GDM1 (cell line): ENCODE results near the gene DIP2C.
"Not testable (repeated sequence)": the region's sequence is repeated elsewhere in the genome, so short reads cannot be mapped to it uniquely, and the experiment has no call there.

Experiments used
- DNase-seq: peaks from one replicate; lab custom pipeline; 2025; lab: John Stamatoyannopoulos, UW

Gene DIP2C

DNA sequence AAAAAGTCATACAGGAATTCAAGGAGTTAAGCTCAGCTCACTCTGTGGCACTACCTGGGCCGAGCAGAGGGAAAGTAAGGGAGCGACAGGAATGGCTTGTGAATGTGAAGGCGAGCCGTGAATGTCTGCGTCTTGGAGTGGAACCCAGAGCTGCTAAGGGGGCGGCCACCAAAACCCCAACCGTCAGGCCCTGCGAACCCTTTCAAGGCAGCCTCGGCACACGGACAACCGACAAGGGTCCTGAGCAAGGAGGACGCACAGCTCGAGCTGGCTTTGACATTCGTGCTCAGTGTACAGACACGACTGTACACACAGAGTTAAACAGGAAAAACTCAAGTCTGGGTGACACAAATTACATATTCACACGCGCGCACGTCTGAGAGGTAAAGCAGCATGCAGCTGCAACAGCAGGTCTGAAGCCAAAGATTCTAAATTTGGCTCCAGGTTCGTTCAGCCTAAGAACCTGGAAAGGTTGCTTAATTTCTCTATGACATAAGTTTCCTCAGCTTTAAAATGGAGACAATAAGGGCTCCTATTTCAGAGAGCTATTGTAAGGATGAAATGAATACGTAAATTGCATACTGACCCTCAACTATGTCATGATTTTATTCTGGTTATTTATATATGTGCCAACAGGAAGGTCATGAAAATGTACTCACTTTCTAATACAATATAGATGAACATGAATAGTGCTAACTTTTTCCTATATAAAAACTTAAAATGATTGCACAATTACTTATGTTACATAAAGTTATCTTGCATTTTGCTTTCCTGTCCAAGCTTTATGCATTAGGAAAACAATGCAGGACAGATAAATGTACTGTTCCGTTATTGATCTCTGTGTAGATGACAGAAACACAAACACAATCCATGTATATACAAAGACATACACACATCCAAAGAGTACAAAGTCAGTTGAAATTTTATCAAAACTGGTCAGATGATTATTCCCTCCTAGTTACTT, 361.3 kb downstream of the DIP2C start:
- DNase-seq = no peak

DNA sequence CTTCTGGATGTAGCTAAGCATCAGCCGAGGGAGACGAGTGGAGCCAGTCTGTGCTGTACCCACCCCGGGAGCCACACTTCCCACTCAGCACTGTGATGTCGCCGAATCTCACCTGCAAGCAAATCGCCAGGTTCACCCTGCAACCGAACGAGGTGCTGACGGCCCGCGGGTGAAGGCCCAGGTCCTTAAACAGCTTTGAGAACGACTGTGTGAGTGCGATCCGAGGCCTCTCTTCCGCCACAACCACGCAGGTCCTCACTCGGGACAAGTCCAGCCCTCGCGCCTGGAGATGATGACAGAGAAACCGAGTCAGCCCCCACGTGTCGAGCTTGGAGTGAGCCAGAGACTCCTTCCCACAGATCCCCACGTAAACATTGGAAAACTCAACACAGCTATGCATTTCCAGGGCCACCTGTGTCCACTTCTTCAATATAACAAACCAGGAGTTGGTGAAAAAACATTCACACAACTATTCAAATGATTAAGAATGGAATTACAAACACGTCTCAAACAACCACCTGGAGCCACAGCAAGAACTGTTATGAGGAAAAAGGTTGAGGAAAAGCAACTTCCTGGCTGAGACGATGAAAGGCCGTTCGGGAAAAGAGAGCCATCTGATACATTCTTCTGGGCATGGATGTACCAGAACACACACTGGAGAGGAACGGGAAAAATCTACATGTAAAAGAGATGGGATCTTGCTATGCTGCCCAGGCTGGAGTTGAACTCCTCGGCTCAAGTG, 362.4 kb downstream of the DIP2C start:
- no peak for DNase-seq

DNA sequence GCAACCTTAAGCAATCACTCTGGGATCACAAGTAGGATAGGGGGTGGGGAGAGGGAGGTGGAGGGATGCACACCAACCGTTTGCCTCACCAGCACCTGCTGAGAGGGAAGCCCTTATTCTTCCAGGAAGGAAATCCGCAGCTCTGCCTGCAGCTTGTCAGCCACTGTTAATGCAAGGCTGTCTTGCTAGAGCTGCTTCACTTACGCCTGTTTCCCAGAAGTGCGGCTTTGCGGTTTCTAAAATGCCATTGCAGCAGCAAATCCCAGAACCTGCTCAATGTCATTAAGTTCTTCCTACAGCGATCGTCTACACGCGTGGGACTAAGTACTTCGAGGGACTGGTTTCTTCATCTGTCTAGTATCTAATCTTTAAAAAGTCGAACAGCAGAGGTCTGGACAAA, 363.1 kb downstream of the DIP2C start:
- DNase-seq = no peak

DNA sequence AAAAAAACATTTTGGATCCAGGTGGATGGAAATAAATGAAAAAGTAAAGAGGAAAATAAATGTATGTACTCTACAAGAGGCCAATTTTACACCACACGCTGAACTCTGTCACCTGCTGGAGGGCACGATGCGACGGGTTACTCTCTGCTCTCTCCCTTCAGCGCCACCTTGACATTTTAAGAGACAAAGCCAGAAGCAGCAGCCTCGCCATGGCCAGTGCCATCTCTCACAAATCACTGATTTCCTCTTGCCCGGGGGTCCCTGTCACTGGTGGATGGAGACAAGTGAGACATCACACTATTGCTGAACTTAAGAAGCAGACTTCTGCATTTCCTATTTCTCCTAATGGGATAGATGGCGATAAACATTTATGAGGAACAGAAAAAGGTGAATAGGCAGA, 364.2 kb downstream of the DIP2C start:
- no peak for DNase-seq

DNA sequence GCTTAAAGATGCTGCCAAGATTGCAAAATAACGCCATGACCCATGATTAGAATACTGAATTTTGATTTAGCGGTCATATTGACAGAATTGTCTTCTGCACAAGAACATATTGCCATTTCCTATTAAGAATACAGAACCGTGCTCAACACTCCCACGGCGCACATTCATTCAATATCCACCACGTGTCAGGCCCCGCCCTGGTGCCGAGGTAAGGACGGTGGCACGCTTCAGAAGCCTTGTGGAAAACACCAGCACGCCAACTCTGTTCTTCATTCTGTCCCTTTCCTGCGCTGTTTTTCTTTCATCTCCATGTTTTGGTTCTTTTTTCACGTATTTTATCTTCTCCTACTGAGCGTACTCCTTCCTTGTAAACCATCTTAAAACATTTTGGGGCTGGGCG, 364.9 kb downstream of the DIP2C start:
- DNase-seq = no peak

DNA sequence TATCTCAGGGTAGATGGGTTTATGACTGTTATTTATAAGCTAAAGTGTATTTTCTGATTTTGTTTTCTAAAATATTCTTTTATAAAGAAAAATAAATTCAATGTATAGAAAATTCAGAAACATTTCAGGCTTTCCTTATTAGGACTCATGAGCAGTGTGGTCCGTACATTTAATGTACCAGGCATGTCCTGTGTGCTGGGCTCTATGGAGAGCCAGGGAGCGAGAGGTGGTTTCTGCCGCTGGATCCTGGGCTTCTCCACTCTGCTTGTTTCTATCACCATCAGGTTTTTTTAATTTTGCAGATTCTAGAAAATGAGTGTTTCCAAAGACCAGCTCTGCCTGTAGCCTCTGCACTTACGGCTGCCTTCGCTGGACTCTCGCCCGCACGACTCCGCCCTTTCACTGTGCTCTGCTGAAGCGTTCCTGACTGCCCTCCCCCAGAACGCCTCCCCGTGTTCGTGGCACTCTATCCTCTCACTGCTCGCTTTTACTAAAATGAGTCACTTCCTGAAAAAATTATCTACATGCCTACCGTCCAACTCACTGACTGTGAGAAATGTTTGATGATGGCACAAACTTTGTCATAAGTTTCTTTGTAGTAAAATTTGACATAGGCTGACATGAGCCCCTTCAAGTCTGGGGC, 365.7 kb downstream of the DIP2C start:
- peak; percentile 23 for DNase-seq

DNA sequence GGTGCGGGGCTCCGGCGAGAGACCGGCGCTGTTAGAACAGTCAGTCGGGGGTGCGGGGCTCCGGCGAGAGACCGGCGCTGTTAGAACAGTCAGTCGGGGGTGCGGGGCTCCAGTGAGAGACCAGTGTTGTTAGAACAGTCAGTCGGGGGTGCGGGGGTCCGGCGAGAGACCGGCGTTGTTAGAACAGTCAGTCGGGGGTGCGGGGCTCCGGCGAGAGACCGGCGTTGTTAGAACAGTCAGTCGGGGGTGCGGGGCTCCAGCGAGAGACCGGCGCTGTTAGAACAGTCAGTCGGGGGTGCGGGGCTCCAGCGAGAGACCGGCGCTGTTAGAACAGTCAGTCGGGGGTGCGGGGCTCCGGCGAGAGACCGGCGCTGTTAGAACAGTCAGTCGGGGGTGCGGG, 366.4 kb downstream of the DIP2C start:
- not testable (repeated sequence) for DNase-seq

DNA sequence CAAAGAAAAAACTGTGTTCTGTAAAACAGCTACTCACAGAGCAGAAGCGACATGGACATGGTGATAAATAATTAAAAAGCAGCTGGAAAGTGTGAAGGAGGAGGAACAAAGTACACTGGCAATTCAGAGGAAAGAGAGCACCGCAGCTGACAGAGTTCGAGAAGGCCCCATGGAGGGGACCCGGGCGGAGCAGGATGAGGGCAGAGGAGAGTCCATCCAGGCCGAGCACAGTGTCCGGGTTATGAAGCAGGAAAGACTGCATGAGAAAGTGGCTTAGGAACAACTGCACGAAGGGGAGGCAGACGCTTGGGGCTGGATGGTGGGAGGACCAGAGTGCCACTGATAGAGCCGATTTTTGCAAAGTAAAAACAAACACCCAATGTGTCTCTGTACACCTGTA, 368.7 kb downstream of the DIP2C start:
- DNase-seq = no peak

DNA sequence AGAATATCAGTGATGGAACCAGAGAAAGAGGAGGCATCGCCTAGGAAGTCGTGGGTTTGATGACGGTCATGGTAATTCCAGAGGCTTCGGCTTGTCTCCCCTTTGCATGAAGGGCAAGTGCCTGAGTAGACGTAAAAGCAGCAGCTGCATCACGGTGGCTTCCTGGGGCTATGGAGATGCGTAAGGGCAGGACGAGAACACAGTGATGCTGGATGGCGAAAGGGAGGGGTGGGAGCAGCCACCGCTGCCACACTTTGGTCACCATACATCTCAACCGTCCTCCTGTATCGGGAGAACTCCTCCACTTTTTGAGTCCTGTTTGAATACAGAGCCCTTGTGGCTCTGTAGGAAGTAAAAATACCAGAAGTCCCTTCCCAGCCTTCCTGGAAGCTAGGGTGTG, 371.5 kb downstream of the DIP2C start:
- DNase-seq = no peak

DNA sequence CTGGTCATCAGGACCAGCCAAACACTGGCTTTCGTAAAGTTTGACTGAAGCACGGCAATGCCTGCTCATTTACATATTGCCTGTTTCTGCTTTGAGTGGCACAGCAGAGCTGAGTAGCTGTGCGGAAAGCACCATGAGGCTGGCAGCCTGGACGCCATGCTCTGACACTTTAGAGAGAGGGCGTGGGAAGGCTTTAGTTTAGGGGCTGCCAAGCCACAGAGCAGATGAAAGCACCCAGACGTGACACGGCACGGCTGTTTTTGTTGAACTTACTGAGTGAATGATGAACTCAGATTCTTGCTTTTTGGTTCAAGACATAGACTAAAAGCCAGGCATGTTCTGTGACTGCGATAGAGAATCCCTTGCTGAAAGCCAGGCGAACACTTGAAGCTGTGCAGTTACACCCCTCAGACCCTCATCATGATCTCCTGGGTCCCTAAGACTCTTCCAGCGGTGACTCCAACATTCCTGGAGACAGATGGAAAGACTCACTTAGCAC, 372.1 kb downstream of the DIP2C start:
- no peak for DNase-seq

DNA sequence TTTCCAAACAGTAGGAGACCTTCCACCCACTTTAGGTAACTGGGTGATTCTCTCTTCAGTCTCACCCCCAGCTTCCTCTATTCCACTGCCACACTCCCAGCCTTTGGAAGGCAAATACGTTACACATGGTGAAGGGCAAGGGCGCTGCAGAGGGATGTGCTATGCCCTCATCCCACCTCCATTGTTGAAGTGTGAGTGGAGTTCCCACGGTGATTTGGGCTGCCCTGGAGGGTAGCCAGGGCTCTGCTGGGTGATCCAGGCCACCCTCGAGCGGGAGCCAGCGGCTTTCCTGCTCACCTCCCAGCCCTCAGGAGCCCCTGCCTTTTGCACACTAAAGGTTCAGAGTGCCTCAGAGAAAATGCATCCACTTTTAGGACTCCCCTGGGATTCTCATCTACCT, 373.1 kb downstream of the DIP2C start:
- DNase-seq = no peak

DNA sequence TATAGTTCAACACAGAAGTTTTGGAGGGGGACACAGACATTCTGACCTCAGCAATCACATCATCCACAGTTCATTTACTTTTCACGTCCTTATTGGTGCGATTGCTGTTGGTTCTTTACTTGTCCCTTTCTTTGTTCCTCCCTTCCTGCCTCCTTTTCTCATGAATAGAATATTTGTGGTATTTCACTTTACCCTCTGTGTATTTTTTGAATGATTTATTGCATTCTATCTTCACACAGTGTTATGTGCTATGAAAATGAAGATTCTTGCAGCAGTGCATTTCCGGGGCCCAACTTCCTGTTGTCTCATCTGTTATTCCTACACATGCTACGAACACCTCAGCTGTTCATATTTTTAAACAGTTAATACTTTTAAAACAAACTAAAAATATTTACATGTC, 374.6 kb downstream of the DIP2C start:
- DNase-seq = no peak

DNA sequence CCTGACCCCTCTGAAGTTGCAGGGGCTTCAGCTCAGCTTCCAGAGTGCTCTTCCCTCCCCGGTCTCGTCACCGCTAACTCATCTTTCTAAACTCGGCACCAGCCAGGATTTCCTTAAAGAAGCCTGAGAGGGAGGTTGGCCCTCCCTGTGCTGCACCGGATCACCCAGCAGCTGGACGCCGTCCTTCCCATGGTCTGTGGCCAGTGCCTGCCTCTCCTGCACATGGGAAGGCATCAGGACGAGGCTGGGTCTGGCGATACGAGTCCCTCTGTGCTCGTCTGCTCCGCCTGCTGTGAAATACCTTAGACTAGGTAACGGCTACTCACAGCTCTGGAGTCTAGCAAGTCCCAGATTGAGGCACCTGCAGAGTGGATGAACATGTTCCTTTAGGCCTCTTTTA, 375.1 kb downstream of the DIP2C start:
- DNase-seq = no peak

DNA sequence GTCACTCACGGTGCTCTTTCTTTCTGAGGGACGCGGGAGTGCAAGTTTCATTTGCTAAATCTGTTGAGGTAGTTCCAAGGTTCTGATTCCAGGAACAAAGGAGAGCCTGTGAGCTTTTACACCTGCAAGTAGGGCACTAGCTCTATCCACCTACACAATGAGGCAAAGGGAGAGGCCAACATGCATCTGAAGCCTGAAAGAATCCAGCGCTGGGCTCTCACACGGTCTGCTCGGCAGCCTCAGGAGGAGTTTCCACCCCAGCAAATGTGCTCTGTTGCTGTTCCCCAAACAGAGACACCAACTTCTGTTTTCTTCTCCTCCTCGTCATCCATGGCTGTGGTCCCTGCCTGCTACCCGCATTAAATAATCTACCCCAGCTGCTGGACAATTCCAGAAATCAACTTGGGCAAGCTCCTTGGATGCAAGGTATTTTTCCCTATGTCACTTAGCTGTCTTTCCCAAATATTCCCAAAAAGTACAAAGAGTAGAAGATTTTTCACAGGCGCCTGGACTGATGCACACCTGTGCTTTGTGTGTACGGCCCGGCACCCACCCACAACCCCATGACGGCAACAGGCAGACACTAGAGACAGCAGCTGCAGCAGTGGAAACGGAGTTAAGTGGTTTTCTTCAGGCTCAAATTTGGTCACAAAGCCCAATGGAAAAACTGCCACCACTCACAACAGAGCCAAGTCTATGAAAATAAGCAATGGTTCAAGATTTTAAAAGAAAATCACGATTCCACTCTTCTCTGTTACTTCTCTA, 377.4 kb downstream of the DIP2C start:
- DNase-seq = no peak

DNA sequence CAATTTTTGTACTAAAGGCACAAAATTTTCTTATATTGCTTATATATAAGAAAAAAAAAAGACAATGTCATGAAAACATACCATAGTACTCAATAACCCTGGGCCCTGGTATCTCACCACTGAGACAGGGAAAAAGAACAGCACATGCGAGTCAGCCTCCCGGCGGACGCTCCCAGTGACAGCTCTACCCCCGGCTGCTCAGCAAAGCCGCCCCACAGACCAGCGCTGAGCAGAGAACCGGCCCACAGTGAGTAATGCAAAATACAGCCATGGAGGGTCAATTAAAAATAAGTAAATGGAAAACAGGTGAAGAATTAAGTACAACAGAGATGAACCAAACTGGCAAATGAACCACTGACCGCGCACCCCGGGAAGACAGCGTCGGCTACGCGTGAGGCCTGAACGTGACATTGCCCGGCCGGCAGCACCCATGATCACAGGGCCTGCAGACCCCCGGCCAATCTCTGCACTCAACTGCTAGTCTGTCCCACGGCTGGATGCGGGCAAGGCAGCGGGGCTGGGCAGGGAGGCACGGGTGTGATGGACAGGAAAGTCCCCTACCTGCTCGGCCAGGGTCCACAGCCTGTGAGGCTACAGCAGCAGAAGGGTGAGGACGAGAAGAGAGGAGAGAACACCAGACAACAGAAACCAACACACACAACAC, 378.4 kb downstream of the DIP2C start:
- no peak for DNase-seq

DNA sequence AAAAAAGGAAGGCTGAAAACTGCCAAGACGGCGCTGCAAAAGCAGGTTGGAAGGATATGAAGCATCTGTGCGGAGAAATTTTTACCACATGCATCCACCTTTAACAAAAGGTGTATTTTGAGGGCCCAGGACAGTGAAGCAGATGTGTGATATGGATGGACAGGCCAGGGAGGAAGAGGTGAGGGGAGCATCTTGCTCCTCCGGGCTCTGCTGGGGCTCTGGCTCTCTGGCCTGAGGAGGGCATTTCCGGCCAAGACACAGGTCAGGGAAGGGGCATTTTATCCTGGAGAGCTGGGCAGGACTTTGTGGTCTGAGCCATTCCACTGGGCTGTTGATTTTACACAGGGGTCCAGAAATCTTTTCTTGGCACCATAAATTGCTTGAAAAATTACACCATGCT, 379.1 kb downstream of the DIP2C start:
- DNase-seq = no peak

DNA sequence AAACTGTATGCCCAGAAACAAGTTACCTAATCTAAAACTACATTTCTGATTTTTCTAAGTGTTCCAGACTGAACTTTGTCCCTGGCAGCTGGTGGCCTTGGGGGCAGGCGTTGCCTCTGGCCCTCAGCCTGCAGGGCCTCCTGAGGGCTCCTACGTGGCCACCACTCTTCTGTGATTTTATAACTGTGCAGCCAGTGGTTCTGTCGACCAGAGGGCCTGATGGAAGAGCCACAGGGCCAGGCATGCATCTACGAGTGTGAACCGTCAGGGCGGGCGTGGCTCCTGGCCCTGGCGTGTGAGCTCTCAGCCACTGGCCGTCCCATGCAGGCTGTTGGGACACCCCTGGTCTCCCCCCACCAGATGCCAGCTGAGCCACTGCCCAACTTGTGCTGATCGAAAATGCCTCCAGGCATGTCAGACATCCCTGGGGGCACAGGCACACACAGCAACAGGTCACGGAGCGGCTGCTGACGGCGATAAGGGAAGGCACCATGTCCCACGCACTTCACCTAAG, 380.8 kb downstream of the DIP2C start:
- DNase-seq = no peak

DNA sequence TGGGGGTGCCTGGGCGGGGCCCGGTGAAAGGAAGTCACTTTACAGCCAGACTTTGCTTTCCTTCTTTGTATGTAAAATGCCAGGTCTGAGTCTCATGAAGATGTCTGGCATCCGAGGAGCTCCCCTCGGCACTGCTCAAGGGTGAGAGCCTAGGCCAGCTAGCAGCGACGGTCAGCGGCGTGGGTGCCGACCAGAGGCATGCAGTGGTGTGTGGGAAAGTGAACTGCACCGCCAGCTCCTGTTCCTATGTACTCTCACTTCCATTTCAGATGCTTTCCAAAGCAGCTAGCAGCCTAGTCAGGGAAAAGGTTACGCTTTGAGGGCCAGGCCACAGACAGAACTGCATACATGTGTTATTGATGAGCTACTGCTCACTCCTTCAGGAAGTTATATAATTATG, 381.4 kb downstream of the DIP2C start:
- no peak for DNase-seq

DNA sequence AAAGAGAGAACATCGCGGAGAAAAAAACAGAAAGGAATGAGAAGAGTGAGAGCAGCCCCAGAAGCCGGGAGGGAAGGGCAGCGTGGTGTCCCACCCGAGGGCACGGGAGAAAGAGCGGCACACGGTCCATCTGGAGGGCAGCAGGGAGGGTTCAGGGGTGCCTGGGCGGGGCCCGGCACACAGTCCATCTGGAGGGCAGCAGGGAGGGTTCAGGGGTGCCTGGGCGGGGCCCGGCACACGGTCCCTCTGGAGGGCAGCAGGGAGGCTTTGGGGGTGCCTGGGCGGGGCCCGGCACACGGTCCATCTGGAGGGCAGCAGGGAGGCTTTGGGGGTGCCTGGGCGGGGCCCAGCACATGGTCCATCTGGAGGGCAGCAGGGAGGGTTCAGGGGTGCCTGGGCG, 381.8 kb downstream of the DIP2C start:
- no peak for DNase-seq

DNA sequence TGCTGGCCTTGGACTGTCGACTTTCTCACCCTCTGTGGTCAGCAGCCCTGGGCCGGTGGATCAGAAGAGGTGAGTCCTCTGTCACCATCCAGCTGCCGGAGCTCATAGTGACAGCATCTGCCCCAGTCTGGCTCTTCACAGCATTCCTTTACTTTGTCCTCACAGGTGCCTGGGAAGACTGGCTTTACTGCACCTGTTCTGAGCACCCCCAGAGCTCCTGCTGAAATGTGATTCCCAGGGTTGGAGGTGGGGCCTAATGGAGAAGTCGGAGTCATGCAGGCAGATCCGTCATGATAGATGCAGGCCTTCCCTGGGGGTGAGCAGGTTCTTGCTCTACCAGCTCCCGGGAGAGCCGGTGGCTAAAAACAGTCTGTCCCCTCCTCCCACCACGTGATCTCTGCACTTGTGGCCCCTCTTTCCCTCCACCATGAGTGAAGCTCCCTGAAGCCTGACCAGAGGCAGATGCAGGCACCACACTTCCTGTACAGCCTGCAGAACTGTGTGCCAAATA, 382.7 kb downstream of the DIP2C start:
- DNase-seq = no peak
